ENCODE measurements around the gene LTO1.
A peak's percentile ranks its signal among the peaks of the same experiment; 100 is the strongest.

LTO1 gene

GRCh38 chr11:69644071-69644961, 30.8 kb downstream of the LTO1 start:
- DNase-seq = peak; percentile 7

- no peak for DNase-seq
Observed at GRCh38 chr11:69643646-69644045, 31.5 kb downstream of the LTO1 start.

GRCh38 chr11:69642913-69643632, 32.1 kb downstream of the LTO1 start:
- peak; percentile 75 for DNase-seq

- DNase-seq = peak; percentile 26
Observed at GRCh38 chr11:69642549-69642912, 32.6 kb downstream of the LTO1 start.

- DNase-seq = no peak
Observed at GRCh38 chr11:69641681-69642548, 33.2 kb downstream of the LTO1 start.

- peak; percentile 69 for DNase-seq
Observed at GRCh38 chr11:69640995-69641581, 34.1 kb downstream of the LTO1 start, which contains the start of gene CCND1. CCND1 (plus strand) TSS chr11:69641156; CDS start chr11:69641314, 158 bp downstream.

- peak; percentile 63 for DNase-seq
Observed at GRCh38 chr11:69640260-69640994, 34.7 kb downstream of the LTO1 start.

GRCh38 chr11:69639831-69640230, 35.3 kb downstream of the LTO1 start:
- DNase-seq = no peak

GRCh38 chr11:69638941-69639681, 36.0 kb downstream of the LTO1 start:
- peak; percentile 84 for DNase-seq

- DNase-seq = peak; percentile 11
Observed at GRCh38 chr11:69637941-69638871, 36.9 kb downstream of the LTO1 start.

- no peak for DNase-seq
Observed at GRCh38 chr11:69637198-69637940, 37.8 kb downstream of the LTO1 start.

GRCh38 chr11:69636512-69637197, 38.5 kb downstream of the LTO1 start:
- peak; percentile 24 for DNase-seq

- no peak for DNase-seq
Observed at GRCh38 chr11:69635804-69636511, 39.2 kb downstream of the LTO1 start.

GRCh38 chr11:69635195-69635594, 40.0 kb downstream of the LTO1 start:
- no peak for DNase-seq

- no peak for DNase-seq
Observed at GRCh38 chr11:69634590-69634989, 40.6 kb downstream of the LTO1 start.

GRCh38 chr11:69634069-69634468, 41.1 kb downstream of the LTO1 start:
- DNase-seq = no peak

GRCh38 chr11:69632900-69633299, 42.3 kb downstream of the LTO1 start:
- DNase-seq = no peak

GRCh38 chr11:69630424-69630823, 44.7 kb downstream of the LTO1 start:
- no peak for DNase-seq
